Measurements from ENCODE around the gene ME2.
"Not testable (repeated sequence)": the region's sequence is repeated elsewhere in the genome, so short reads cannot be mapped to it uniquely, and the experiment has no call there.

Gene ME2

GRCh38 chr18:50862401-50862800 is 16.5 kb upstream of the ME2 start:
- no peak for DNase-seq

- no peak for DNase-seq
Measured at GRCh38 chr18:50863840-50864375, 15.0 kb upstream of the ME2 start.

DNA sequence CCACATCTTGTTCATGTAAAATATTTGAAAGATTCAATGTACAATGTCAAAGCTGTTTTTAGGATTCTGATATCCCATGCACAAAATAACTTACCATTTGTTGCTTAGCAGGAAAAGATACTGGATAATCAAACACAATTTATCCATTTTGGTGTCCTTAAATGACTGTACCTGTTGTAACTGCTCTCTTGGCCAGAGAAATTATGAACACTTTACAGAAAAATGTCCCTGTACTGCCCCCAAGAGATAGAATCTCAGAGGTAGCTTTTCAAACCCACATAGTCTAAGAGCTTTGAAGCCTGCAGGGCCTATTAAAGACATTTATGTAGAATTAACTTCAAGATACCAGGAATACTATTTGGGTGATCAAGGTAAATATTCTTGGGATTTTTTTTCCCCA is 12.2 kb upstream of the ME2 start:
- no peak for DNase-seq

GRCh38 chr18:50869150-50869549 is 9.8 kb upstream of the ME2 start:
- DNase-seq, result no peak

- no peak for DNase-seq
Measured at GRCh38 chr18:50870138-50870845, 8.6 kb upstream of the ME2 start.

DNA sequence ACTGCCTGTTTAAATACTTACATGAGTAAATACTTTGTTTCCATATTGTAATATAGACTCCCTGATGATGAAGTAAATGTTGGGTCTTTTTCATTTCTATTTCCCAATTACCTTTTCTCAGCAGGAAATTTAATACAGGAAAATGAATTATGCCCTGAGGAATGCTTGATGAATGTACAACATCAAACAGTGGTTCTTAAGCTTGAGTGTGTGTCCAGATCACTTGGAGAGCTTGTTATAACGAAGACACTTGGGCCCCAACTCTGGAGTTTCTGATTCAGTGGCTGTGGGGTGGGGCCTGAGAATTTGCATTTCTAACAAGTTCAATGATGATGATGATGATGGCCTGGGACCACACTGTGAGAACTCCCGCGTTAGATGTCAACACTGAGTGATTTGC is 7.1 kb upstream of the ME2 start:
- DNase-seq, result no peak

DNA sequence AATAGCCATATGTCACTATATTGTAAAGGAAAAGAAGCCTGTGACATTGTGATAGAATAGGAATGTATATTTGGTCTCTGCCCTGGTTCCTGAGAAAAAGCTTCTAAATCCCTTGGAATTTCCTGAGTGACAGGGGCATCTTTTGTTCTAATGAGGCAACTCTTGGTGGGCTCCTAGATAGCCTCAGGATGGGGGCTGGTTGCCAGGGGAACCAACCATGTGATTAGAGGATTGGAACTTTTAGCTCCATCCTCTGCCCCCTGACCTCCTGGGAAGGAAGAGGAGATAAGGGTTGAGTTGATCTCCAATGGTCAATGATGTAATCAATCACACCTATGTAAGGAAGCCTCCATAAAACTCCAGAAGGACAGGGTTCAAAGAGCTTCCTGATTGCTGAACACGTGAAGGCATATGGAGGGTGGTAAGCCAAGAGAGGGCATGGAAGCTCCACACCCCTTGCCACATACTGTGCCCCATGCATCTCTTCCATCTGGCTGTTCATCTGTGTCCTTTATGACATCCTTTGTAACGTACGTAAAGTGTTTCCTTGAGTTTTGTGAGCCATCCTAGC is 2.9 kb upstream of the ME2 start:
- no peak for DNase-seq

DNA sequence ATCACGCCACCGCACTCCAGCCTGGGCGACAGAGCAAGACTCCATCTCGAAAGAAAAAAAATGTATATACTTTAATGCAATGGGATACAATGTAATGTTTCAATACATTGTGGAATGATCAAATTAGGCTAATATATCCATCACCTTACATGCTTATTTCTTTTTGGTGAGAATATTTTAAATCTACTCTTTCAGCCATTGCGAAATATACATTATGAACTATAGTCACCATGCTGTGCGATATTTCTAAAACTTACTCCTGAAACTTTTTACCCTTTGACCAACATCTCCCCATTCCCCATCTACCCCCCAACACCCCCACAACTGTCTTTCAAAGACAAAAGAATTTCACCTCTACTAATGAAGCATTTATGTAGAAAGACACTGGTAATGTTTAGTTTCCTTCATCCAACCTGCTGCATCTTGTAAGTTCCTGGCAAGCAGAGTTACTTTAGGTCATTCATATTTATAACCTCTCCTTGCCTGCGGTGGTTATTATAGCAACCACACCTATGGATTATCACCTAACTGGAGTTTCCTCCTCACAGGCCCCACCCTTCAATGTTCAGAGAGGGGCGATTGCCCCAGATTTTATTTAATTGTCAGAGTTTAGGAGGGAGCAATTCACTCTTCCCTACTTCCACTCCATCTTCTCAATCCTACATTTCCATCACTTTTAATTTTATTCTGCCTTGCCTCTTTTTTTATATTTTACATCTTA is 1.2 kb upstream of the ME2 start:
- no peak for DNase-seq

- DNase-seq, result no peak
Measured at GRCh38 chr18:50879302-50880118, 592 bp downstream of the ME2 start.

GRCh38 chr18:50880119-50880465 is 1.2 kb downstream of the ME2 start:
- DNase-seq, result no peak

GRCh38 chr18:50880944-50881343 is 2.0 kb downstream of the ME2 start:
- not testable (repeated sequence) for DNase-seq

- DNase-seq, result no peak
Measured at GRCh38 chr18:50886929-50887328, 8.0 kb downstream of the ME2 start.

- no peak for DNase-seq
Measured at GRCh38 chr18:50895350-50896045, 16.6 kb downstream of the ME2 start.

DNA sequence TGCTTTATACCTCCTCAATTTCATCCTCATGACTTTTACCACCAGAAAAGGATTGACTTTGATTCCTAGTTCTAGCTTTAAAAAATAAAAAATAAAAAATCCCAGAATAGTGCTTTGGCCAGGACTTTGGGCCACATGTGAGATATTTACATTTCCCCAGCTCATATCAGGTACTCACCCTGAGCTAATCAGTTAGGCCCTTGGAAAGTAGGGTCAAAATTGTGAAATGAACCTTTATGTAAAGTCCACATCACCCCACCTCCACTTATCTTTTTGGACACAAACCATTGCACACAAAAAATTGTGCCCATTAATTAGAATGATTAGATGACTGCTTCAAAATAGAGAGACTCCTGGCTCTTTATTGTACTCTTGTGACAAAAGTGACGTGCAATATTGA is 17.2 kb downstream of the ME2 start:
- DNase-seq, result no peak

GRCh38 chr18:50898919-50899318 is 20.0 kb downstream of the ME2 start:
- DNase-seq, result no peak

DNA sequence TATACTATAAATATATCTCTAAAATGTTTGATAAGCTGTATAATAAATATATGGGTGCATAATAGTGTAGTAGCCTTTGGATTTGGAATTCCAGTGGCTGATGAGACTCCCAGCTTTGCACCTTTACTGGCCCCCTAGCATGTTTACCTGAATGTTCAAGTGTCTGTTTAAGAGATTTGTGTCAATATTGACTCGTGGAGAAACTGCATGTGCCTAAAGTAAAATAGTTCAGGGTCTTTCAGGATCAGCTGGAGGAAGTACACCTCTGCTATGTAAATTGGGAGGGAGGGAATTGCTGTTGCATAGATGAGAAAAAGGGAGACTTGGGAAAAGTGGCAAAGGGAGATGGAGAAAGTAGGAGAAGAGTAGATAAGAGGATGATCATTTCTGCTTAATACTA is 23.9 kb downstream of the ME2 start:
- DNase-seq, result no peak

GRCh38 chr18:50906843-50907242 is 27.9 kb downstream of the ME2 start:
- no peak for DNase-seq

DNA sequence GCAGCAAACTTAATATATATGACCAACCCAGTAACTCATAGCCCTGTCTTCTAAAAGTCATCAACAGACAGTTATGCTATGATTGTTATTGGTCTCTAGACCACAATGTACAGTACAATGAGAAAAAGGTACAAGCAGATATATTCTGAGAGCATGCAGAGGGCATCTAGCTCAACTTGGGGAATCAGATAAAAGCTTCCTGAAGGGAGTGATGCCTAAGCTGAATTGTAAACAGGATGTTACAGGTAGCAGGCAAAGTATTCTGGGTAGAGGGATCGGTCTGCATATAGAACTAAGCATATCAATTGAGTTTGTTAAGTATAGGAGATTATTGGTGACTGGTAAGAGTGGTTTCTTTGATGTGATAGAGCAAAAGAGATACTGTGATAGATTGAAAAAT is 30.3 kb downstream of the ME2 start:
- DNase-seq, result no peak

DNA sequence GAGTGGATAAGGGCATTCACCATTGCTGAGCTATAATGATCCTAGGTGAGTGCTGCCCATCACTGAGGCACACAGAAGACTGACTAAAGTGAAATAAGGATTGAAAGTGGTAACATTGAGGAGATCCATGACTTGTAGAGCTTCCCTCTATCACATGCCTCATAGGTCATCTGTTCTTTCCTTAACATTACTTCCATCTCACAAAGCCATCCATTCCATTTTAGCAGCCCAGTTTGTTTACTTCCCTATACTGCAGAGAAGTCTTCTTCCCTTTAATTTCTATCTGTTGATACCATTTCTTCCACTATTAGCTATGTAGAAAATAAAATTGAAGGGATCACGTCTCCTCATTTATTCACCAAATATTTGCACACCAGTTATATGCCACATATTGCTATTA is 32.1 kb downstream of the ME2 start:
- DNase-seq, result no peak

DNA sequence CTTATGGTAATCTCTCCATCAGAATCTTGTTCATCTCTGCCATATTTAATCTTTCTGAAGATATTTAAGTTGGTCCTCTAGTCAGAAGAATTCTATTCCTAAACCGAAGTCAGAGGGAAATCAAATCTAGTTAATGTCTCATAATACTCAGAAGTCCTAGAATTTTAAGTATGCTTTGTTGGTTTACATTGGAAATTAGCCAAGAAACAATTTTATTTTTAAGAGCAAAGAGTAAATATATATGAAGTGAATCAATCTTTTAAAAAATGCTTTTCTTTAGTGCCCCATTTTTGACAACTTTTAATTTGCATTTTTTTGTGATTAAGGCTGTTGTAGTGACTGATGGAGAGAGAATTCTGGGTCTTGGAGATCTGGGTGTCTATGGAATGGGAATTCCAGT is 38.1 kb downstream of the ME2 start:
- DNase-seq, result no peak

DNA sequence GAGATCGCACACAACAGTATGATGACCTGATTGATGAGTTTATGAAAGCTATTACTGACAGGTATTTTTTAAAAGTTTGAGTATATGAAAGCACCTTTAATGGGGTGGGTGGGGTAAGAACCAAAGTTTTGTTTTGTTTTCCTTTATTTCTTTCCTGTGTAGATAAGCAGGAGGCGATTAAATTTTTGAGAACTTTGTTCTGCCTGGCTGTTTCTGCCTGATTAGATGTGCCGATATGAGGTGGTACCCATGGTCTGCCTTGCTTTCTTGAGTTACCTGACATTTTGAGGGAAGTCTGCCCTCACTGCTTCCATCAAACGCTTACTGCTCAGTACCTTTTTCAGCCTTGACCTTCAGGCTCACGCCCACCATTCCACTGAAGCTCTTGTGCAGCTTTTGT is 39.2 kb downstream of the ME2 start:
- DNase-seq, result no peak

- no peak for DNase-seq
Measured at GRCh38 chr18:50924372-50924771, 45.5 kb downstream of the ME2 start.

DNA sequence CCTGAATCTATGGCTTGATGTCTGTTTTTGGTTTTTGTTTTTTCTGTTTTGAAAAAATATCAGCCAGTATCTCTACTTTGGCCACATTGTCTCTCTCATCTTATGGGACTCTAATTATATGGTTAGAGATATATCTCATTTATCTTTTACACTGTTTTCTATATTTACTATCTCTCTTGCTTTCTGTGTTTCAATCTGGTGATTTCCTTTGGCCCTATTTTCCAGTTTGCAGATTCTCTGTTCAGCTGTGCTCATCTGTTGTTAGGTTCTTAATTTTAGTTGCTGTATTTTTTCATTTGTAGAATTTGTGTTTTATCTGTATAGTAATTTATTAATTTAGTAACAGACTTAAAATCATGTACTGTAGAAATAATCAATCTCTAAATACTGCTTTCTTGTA is 47.6 kb downstream of the ME2 start:
- no peak for DNase-seq

Data from right forelimb (tissue), 1 donor.